H9 (cell line): ENCODE measurements around the gene CHCHD6. TPM values are rescaled to one million over a fixed set of nuclear protein-coding genes. Genes with fewer than 3 reads are reported as not detected.

Source experiments
- DNase-seq: peaks from one replicate; pipeline ENCODE4 v3.0.0-alpha.2; 2017
- H2AFZ ChIP-seq: one replicate; pipeline ENCODE4 v1.6.1; 2013; ENCODE audit warnings: mild to moderate bottlenecking, low read length, control low read depth, moderate library complexity
- H2AK5ac ChIP-seq: 2 replicates; pipeline ENCODE4 v1.6.1; 2013; ENCODE audit warnings: low read length, control low read depth, mixed read lengths; ENCODE audit not compliant: insufficient read length
- H2BK120ac ChIP-seq: one replicate; pipeline ENCODE4 v1.6.1; 2013; ENCODE audit warnings: low read depth, mild to moderate bottlenecking, low read length, control low read depth, inconsistent platforms; ENCODE audit not compliant: poor library complexity, severe bottlenecking
- H2BK12ac ChIP-seq: 2 replicates; pipeline ENCODE4 v1.6.1; 2013; ENCODE audit warnings: low read length, control low read depth, mixed read lengths, low read depth; ENCODE audit not compliant: insufficient read length
- H2BK15ac ChIP-seq: 2 replicates; pipeline ENCODE4 v1.6.1; 2013; ENCODE audit warnings: low read depth, low read length, control low read depth
- H2BK20ac ChIP-seq: one replicate; pipeline ENCODE4 v1.6.1; 2013; ENCODE audit warnings: low read depth, mild to moderate bottlenecking, low read length, control low read depth, inconsistent platforms; ENCODE audit not compliant: poor library complexity, severe bottlenecking
- H2BK5ac ChIP-seq: 2 replicates; pipeline ENCODE4 v1.6.1; 2013; ENCODE audit warnings: low read length, control low read depth, mixed read lengths; ENCODE audit not compliant: insufficient read length
- H3K14ac ChIP-seq: 2 replicates; pipeline ENCODE4 v1.6.1; 2013; ENCODE audit warnings: low read length, control low read depth; ENCODE audit not compliant: insufficient read depth
- H3K18ac ChIP-seq: 2 replicates; pipeline ENCODE4 v1.6.1; 2013; ENCODE audit warnings: low read depth, mild to moderate bottlenecking, mixed read lengths, low read length, control low read depth; ENCODE audit not compliant: insufficient read length
- H3K23ac ChIP-seq: 2 replicates; pipeline ENCODE4 v1.6.1; 2013; ENCODE audit warnings: low read length, control low read depth, mixed read lengths, low read depth; ENCODE audit not compliant: insufficient read length
- H3K23me2 ChIP-seq: 2 replicates; pipeline ENCODE4 v1.6.1; 2013; ENCODE audit warnings: low read depth, mild to moderate bottlenecking, mixed read lengths, low read length, control low read depth; ENCODE audit not compliant: insufficient read length, poor library complexity, severe bottlenecking
- H3K27ac ChIP-seq: 2 replicates; pipeline ENCODE4 v1.5.1; 2013; ENCODE audit warnings: low read length, control low read depth, mixed read lengths, low read depth; ENCODE audit not compliant: insufficient read length
- H3K27me3 ChIP-seq: 2 replicates; pipeline ENCODE4 v1.6.1; 2013; ENCODE audit warnings: low read length, control low read depth, inconsistent platforms; ENCODE audit not compliant: insufficient read depth
- H3K4ac ChIP-seq: 2 replicates; pipeline ENCODE4 v1.6.1; 2013; ENCODE audit warnings: low read depth, mild to moderate bottlenecking, control low read depth, inconsistent platforms, low read length, moderate library complexity
- H3K4me1 ChIP-seq: 2 replicates; pipeline ENCODE4 v1.6.1; 2013; ENCODE audit warnings: low read length, control low read depth, inconsistent platforms; ENCODE audit not compliant: insufficient read depth
- H3K4me2 ChIP-seq: 2 replicates; pipeline ENCODE4 v1.6.1; 2013; ENCODE audit warnings: low read length, control low read depth, mixed read lengths; ENCODE audit not compliant: insufficient read length, insufficient read depth
- H3K56ac ChIP-seq: 2 replicates; pipeline ENCODE4 v1.6.1; 2013; ENCODE audit warnings: low read depth, mild to moderate bottlenecking, mixed read lengths, low read length, control low read depth; ENCODE audit not compliant: insufficient read length
- H3K79me1 ChIP-seq: 2 replicates; pipeline ENCODE4 v1.6.1; 2013; ENCODE audit warnings: low read depth, mild to moderate bottlenecking, moderate library complexity, low read length, control low read depth, inconsistent platforms; ENCODE audit not compliant: insufficient read depth, poor library complexity, severe bottlenecking
- H3K79me2 ChIP-seq: 2 replicates; pipeline ENCODE4 v1.6.1; 2013; ENCODE audit warnings: low read length, control low read depth, inconsistent platforms; ENCODE audit not compliant: insufficient read depth
- H3K9ac ChIP-seq: 2 replicates; pipeline ENCODE4 v1.6.1; 2013; ENCODE audit warnings: low read length, control low read depth, mixed read lengths; ENCODE audit not compliant: insufficient read length; ENCODE audit errors: extremely low read depth
- H3K9me3 ChIP-seq: one replicate; pipeline ENCODE4 v1.6.1; 2013; ENCODE audit warnings: low read depth, low read length, inconsistent platforms; ENCODE audit not compliant: control insufficient read depth
- H3T11ph ChIP-seq: one replicate; pipeline ENCODE4 v1.6.1; 2013; ENCODE audit warnings: mild to moderate bottlenecking, low read length, control low read depth, inconsistent platforms
- H4K20me1 ChIP-seq: one replicate; pipeline ENCODE4 v1.6.1; 2013; ENCODE audit not compliant: control insufficient read depth, insufficient read length, insufficient read depth
- H4K5ac ChIP-seq: 2 replicates; pipeline ENCODE4 v1.6.1; 2013; ENCODE audit warnings: low read depth, mild to moderate bottlenecking, mixed read lengths, low read length, control low read depth; ENCODE audit not compliant: insufficient read length
- H4K8ac ChIP-seq: replicated peaks from 2 replicates; pipeline ENCODE4 v1.6.1; 2013; ENCODE audit warnings: low read length, control low read depth, mixed read lengths, low read depth; ENCODE audit not compliant: insufficient read length
- H4K91ac ChIP-seq: 2 replicates; pipeline ENCODE4 v1.6.1; 2013; ENCODE audit warnings: low read depth, mild to moderate bottlenecking, moderate library complexity, mixed read lengths, low read length, control low read depth; ENCODE audit not compliant: insufficient read length
- H3K27ac Mint-ChIP-seq, 3 experiments: 2 replicates in 2 of 3; 3 replicates in 1 of 3; pipeline ENCODE4 v1.8.0; 2020 to 2021; ENCODE audit warnings: mixed read lengths in 3 of 3, mild to moderate bottlenecking in 1 of 3, moderate library complexity in 1 of 3
- H3K27me3 Mint-ChIP-seq: 2 replicates; pipeline ENCODE4 v1.8.0; 2021; ENCODE audit warnings: low read depth, mild to moderate bottlenecking, moderate library complexity, mixed read lengths
- H3K36me3 Mint-ChIP-seq, 3 experiments: 2 replicates in 2 of 3; 3 replicates in 1 of 3; pipeline ENCODE4 v1.8.0; 2020 to 2021; ENCODE audit warnings: low read depth in 3 of 3, mixed read lengths in 3 of 3; ENCODE audit not compliant: insufficient read depth in 1 of 3
- H3K4me1 Mint-ChIP-seq, 2 experiments: 2 replicates each; pipeline ENCODE4 v1.8.0; 2020; ENCODE audit warnings: mixed read lengths in 2 of 2
- H3K4me3 Mint-ChIP-seq, 2 experiments: 2 replicates in 1 of 2; 3 replicates in 1 of 2; pipeline ENCODE4 v1.8.0; 2020 to 2021; ENCODE audit warnings: mild to moderate bottlenecking in 2 of 2, mixed read lengths in 2 of 2, moderate library complexity in 1 of 2
- H3K9me3 Mint-ChIP-seq, 2 experiments: 2 replicates in 1 of 2; 3 replicates in 1 of 2; pipeline ENCODE4 v1.8.0; 2020; ENCODE audit warnings: mild to moderate bottlenecking in 2 of 2, mixed read lengths in 2 of 2, moderate library complexity in 1 of 2
- WGBS: extraction: QIAGEN DNeasy Blood & Tissue Kit; methylation state at CpG from one replicate; pipeline ENCODE4 v1.1.7; 2013; ENCODE audit warnings: missing lambda C conversion rate, low lambda C conversion rate, mixed read lengths; ENCODE audit not compliant: insufficient read length; ENCODE audit errors: extremely low coverage; 5-methylcytosine and 5-hydroxymethylcytosine counted together
- total RNA-seq: library from RNA; stranded (reverse); gene quantifications from 2 replicates; pipeline ENCODE4 v1.2.1, GENCODE V29; 2021
- TF ChIP-seq, protein P1 (sequence below): fragments of 200-600 bp; sonication (generic); conservative IDR thresholded peaks from 3 replicates; pipeline ENCODE4 v1.8.0; 2021; ENCODE audit warnings: antibody characterized with exemption, mild to moderate bottlenecking

Gene CHCHD6
- total RNA-seq, 1 experiment from 2014 or later = 34.2 TPM

DNA sequence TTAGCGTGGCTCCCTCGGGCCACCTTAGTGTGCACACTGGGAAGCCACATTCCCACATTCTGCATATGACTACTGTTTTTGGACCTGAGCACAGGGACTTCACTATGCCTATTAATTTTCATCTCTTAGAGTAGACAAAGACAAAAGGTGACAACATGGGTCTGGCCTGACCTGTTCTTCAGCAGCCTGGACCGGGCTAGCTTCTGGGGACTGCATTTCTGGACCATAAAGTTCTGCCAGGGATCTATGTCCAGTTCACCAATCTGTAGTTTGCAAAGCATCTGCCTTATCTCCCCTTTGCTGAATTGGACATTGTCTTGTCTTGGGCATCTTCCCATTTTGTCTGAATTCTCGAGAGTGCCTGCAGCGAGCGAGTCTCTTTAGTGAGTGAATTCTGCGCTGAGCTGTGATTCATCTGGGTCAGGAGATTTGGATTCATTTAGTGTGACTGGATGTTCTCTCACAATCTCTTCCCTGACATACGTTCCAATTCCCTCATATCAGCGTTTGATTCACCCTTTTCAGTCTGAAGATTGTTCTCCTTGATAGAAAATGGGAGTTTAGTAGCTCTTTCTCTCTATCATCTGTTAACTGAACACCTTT lies 166.7 kb downstream of the CHCHD6 start:
- no peak overlapping the region; a peak in 2 of 7 replicates for H3K27ac Mint-ChIP-seq
- no peaks in the 10 kb centered on the region for H3K79me1 ChIP-seq
- H3K18ac ChIP-seq = peak overlapping the region; percentile 15
- no peak overlapping the region for H2AFZ ChIP-seq
- H3K4me3 Mint-ChIP-seq = no peak overlapping the region
- H3K36me3 Mint-ChIP-seq = peaks cover under 1 to 2% (median 2%) of the 10 kb centered on the region in 3 experiments; a peak in 5 of 7 replicates
- no peaks in the 10 kb centered on the region for H3K9me3 ChIP-seq
- no peak overlapping the region for H3K14ac ChIP-seq
- H3K4ac ChIP-seq = no peak overlapping the region
- H3K23ac ChIP-seq = no peak overlapping the region
- no peak overlapping the region for H3K4me2 ChIP-seq
- WGBS = no CpG with 5 or more reads among the region's 9 CpGs
- no peak overlapping the region for H2AK5ac ChIP-seq
- TF ChIP-seq, protein P1, sequence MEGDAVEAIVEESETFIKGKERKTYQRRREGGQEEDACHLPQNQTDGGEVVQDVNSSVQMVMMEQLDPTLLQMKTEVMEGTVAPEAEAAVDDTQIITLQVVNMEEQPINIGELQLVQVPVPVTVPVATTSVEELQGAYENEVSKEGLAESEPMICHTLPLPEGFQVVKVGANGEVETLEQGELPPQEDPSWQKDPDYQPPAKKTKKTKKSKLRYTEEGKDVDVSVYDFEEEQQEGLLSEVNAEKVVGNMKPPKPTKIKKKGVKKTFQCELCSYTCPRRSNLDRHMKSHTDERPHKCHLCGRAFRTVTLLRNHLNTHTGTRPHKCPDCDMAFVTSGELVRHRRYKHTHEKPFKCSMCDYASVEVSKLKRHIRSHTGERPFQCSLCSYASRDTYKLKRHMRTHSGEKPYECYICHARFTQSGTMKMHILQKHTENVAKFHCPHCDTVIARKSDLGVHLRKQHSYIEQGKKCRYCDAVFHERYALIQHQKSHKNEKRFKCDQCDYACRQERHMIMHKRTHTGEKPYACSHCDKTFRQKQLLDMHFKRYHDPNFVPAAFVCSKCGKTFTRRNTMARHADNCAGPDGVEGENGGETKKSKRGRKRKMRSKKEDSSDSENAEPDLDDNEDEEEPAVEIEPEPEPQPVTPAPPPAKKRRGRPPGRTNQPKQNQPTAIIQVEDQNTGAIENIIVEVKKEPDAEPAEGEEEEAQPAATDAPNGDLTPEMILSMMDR = no peak
- no peak overlapping the region for H4K8ac ChIP-seq
- no peak overlapping the region for H2BK15ac ChIP-seq
- H3K79me2 ChIP-seq = no peaks in the 10 kb centered on the region
- no peak overlapping the region for H3T11ph ChIP-seq
- H4K20me1 ChIP-seq = no peaks in the 10 kb centered on the region
- peak overlapping the region; percentile 58 for H2BK5ac ChIP-seq
- H2BK20ac ChIP-seq = no peak overlapping the region
- H3K4me1 Mint-ChIP-seq = peaks cover 0 to 5% of the 10 kb centered on the region in 2 experiments; a peak in 2 of 4 replicates
- H3K27me3 Mint-ChIP-seq = no peaks in the 10 kb centered on the region
- H3K9ac ChIP-seq = no peak overlapping the region
- no peak overlapping the region for H2BK120ac ChIP-seq
- no peak overlapping the region for H4K91ac ChIP-seq
- H3K27ac ChIP-seq = no peak overlapping the region
- H2BK12ac ChIP-seq = no peak overlapping the region
- no peaks in the 10 kb centered on the region for H3K4me1 ChIP-seq
- H3K23me2 ChIP-seq = no peaks in the 10 kb centered on the region
- no peaks in the 10 kb centered on the region for H3K27me3 ChIP-seq
- no peak for DNase-seq
- H3K56ac ChIP-seq = no peak overlapping the region
- H3K9me3 Mint-ChIP-seq = 0 out of 5 replicates have a peak, but pooled peaks cover 0 to under 1% of the 10 kb centered on the region in 2 experiments
- H4K5ac ChIP-seq = no peak overlapping the region
